Calu3 (cell line): ENCODE measurements around the gene NUP62. TPM values are rescaled to one million over a fixed set of nuclear protein-coding genes. Genes with fewer than 3 reads are reported as not detected.
"Not testable (repeated sequence)": the region's sequence is repeated elsewhere in the genome, so short reads cannot be mapped to it uniquely, and the experiment has no call there.

Experiments
- BruUV-seq: library from RNA; stranded (reverse); fragments of 400-500 nt; replicated peaks from 2 replicates; lab custom pipeline; 2021; lab: Mats Ljungman, UMichigan
- CTCF ChIA-PET: fragments of 300-600 bp; sonication (Branson Sonifier 250); formaldehyde crosslinking; loops from one replicate; lab custom pipeline; 2022; ENCODE audit warnings: antibody characterized with exemption; lab: Charles Lee
- DNase-seq: peaks from one replicate; pipeline ENCODE4 v3.0.0; 2022
- H3K27ac Mint-ChIP-seq: one replicate; pipeline ENCODE4 v1.8.0; 2022; ENCODE audit warnings: mixed read lengths; ENCODE audit not compliant: unreplicated experiment
- H3K27me3 Mint-ChIP-seq: one replicate; pipeline ENCODE4 v1.8.0; 2022; ENCODE audit warnings: mixed read lengths; ENCODE audit not compliant: unreplicated experiment
- H3K36me3 Mint-ChIP-seq: one replicate; pipeline ENCODE4 v1.8.0; 2022; ENCODE audit warnings: mild to moderate bottlenecking, moderate library complexity, mixed read lengths; ENCODE audit not compliant: insufficient read depth, unreplicated experiment
- H3K4me1 Mint-ChIP-seq: one replicate; pipeline ENCODE4 v1.8.0; 2022; ENCODE audit warnings: mild to moderate bottlenecking, low read depth, mixed read lengths; ENCODE audit not compliant: unreplicated experiment
- H3K4me3 Mint-ChIP-seq: one replicate; pipeline ENCODE4 v1.8.0; 2022; ENCODE audit warnings: mild to moderate bottlenecking, low read depth, moderate library complexity, mixed read lengths; ENCODE audit not compliant: unreplicated experiment
- H3K9me3 Mint-ChIP-seq: one replicate; pipeline ENCODE4 v1.8.0; 2022; ENCODE audit warnings: low read depth, mixed read lengths; ENCODE audit not compliant: unreplicated experiment
- CTCF ChIP-seq: fragments of 200-600 bp; IDR thresholded peaks from one replicate; pipeline ENCODE4 v1.8.0; 2022; ENCODE audit warnings: antibody characterized with exemption; ENCODE audit not compliant: unreplicated experiment
- intact Hi-C: fragments of 100-400 bp; cut with micrococcal nuclease; formaldehyde crosslinking; loops from one replicate; pipeline ENCODE4 v1.10.0; 2022; ENCODE audit not compliant: unreplicated experiment
- total RNA-seq: library from RNA; stranded (reverse); gene quantifications from 2 replicates; pipeline ENCODE4 v1.2.3, GENCODE V29; 2022

Gene NUP62
- total RNA-seq, 1 experiment from 2014 or later = 124 TPM

GRCh38 chr19:49971991-49972411 lies 42.7 kb upstream of the NUP62 start:
- H3K36me3 Mint-ChIP-seq = peaks cover 27% of the 10 kb centered on the region
- no peak for DNase-seq
- CTCF ChIA-PET = no interaction called here
- H3K27ac Mint-ChIP-seq = no peak overlapping the region
- no TSS peak for BruUV-seq
- TF ChIP-seq CTCF = no peak
- H3K4me3 Mint-ChIP-seq = no peak overlapping the region
- no peaks in the 10 kb centered on the region for H3K9me3 Mint-ChIP-seq
- H3K4me1 Mint-ChIP-seq = no peaks in the 10 kb centered on the region
- intact Hi-C loops = no loop called here
- peaks cover 21% of the 10 kb centered on the region for H3K27me3 Mint-ChIP-seq

GRCh38 chr19:49969355-49969754 lies 40.1 kb upstream of the NUP62 start:
- BruUV-seq, H3K4me1 Mint-ChIP-seq, H3K27ac Mint-ChIP-seq, intact Hi-C loops, H3K9me3 Mint-ChIP-seq, CTCF ChIA-PET, H3K4me3 Mint-ChIP-seq, DNase-seq: not testable (repeated sequence)
- Mint-ChIP-seq H3K36me3 (peaks cover 15% of the 10 kb centered on the region), H3K27me3 (peaks cover 24% of the 10 kb centered on the region)

GRCh38 chr19:49968279-49968922 lies 39.1 kb upstream of the NUP62 start:
- peaks cover 7% of the 10 kb centered on the region for H3K36me3 Mint-ChIP-seq
- peaks cover 31% of the 10 kb centered on the region for H3K27me3 Mint-ChIP-seq
- no peaks in the 10 kb centered on the region for H3K9me3 Mint-ChIP-seq
- H3K4me1 Mint-ChIP-seq = no peaks in the 10 kb centered on the region
- DNase-seq = no peak
- intact Hi-C loops = no loop called here
- no TSS peak for BruUV-seq
- TF ChIP-seq CTCF = no peak
- CTCF ChIA-PET = interaction anchor here (0.6 to 1.3 kb wide), 2 partner anchors 14 to 39 kb away, joined by 3 to 7 read pairs; no protein-coding TSS in a partner anchor
- no peak overlapping the region for H3K4me3 Mint-ChIP-seq
- no peak overlapping the region for H3K27ac Mint-ChIP-seq

- intact Hi-C loops, H3K4me1 Mint-ChIP-seq, CTCF ChIA-PET, DNase-seq, H3K9me3 Mint-ChIP-seq, BruUV-seq, H3K4me3 Mint-ChIP-seq, H3K36me3 Mint-ChIP-seq, H3K27ac Mint-ChIP-seq: not testable (repeated sequence)
- H3K27me3 Mint-ChIP-seq = peaks cover 46% of the 10 kb centered on the region
Observed at GRCh38 chr19:49960980-49961379, 31.7 kb upstream of the NUP62 start, which contains the start of gene SIGLEC11. Gene SIGLEC11 (minus strand): TSS chr19:49961172. CDS start chr19:49961081, 91 bp downstream.

GRCh38 chr19:49959892-49960291 lies 30.6 kb upstream of the NUP62 start:
- CTCF ChIA-PET, DNase-seq, H3K4me1 Mint-ChIP-seq, BruUV-seq, H3K36me3 Mint-ChIP-seq, H3K9me3 Mint-ChIP-seq, H3K4me3 Mint-ChIP-seq, H3K27ac Mint-ChIP-seq, intact Hi-C loops: not testable (repeated sequence)
- peaks cover 55% of the 10 kb centered on the region for H3K27me3 Mint-ChIP-seq

GRCh38 chr19:49958596-49958995 lies 29.3 kb upstream of the NUP62 start:
- H3K4me3 Mint-ChIP-seq, H3K9me3 Mint-ChIP-seq, DNase-seq, BruUV-seq, H3K36me3 Mint-ChIP-seq, H3K4me1 Mint-ChIP-seq, H3K27ac Mint-ChIP-seq, intact Hi-C loops, CTCF ChIA-PET: not testable (repeated sequence)
- H3K27me3 Mint-ChIP-seq = peaks cover 50% of the 10 kb centered on the region

- H3K27ac Mint-ChIP-seq, BruUV-seq, intact Hi-C loops, H3K9me3 Mint-ChIP-seq, CTCF ChIA-PET, H3K4me3 Mint-ChIP-seq, DNase-seq, H3K36me3 Mint-ChIP-seq: not testable (repeated sequence)
- H3K4me1 Mint-ChIP-seq = peaks cover 12% of the 10 kb centered on the region
- peaks cover 50% of the 10 kb centered on the region for H3K27me3 Mint-ChIP-seq
Observed at GRCh38 chr19:49958144-49958543, 28.8 kb upstream of the NUP62 start.
